Urinary bladder (tissue), 4 donors: ENCODE results near the gene NCEH1. TPM values are rescaled to one million over a fixed set of nuclear protein-coding genes. Genes with fewer than 3 reads are reported as not detected.

Source experiments
- DNase-seq: peaks from one replicate; pipeline ENCODE4 v3.0.0-alpha.2; 2015; ENCODE audit errors: extremely low spot score
- H3K27ac ChIP-seq: one replicate; pipeline ENCODE4 v1.5.1; 2013; ENCODE audit warnings: low read depth, mild to moderate bottlenecking, moderate library complexity
- H3K36me3 ChIP-seq: one replicate; pipeline ENCODE4 v1.6.1; 2013; ENCODE audit warnings: mild to moderate bottlenecking, moderate library complexity; ENCODE audit not compliant: insufficient read depth
- H3K4me1 ChIP-seq: one replicate; pipeline ENCODE4 v1.6.1; 2013; ENCODE audit warnings: mild to moderate bottlenecking, moderate library complexity; ENCODE audit not compliant: insufficient read depth
- H3K4me3 ChIP-seq: one replicate; pipeline ENCODE4 v1.5.1; 2013; ENCODE audit warnings: low read depth, low read length
- WGBS: extraction: QIAGEN DNeasy Blood & Tissue Kit; methylation state at CpG from one replicate; pipeline ENCODE4 v1.1.7; 2013; 5-methylcytosine and 5-hydroxymethylcytosine counted together
- polyA plus RNA-seq: library from polyadenylated mRNA; stranded (reverse); fragments of 200-250 nt; gene quantifications from one replicate; pipeline ENCODE4 v1.2.3, GENCODE V29; 2013
- total RNA-seq: library from RNA; depleted of rRNA; stranded (reverse); fragments of >200 nt; gene quantifications from one replicate; pipeline ENCODE4 v1.2.3, GENCODE V29; 2014
- donor health status: healthy with polysubstance abuse.
- donor health status: healthy.

NCEH1 gene
- total and polyA plus RNA-seq, 2 donors, result 2.8 to 8.9 TPM

- no peak for DNase-seq
- WGBS, result 96% methylated on average over 6 of the region's 6 CpGs
- H3K4me1 ChIP-seq, result no peaks in the 10 kb centered on the region
Observed at GRCh38 chr3:172617013-172617706, 93.7 kb downstream of the NCEH1 start.

GRCh38 chr3:172616031-172616461, 94.8 kb downstream of the NCEH1 start:
- no peaks in the 10 kb centered on the region for H3K36me3 ChIP-seq
- 53% methylated on average over 1 of the region's 1 CpG for WGBS

More at GRCh38 chr3:172617013-172617706, 93.7 kb downstream of the NCEH1 start:
- H3K4me3 ChIP-seq, result no peak overlapping the region
- H3K36me3 ChIP-seq, result no peaks in the 10 kb centered on the region
- H3K27ac ChIP-seq, result no peak overlapping the region

GRCh38 chr3:172615296-172615695, 95.6 kb downstream of the NCEH1 start:
- Histone ChIP-seq H3K27ac (no peak overlapping the region), H3K36me3 (no peaks in the 10 kb centered on the region), H3K4me1 (no peaks in the 10 kb centered on the region), H3K4me3 (no peak overlapping the region)
- no peak for DNase-seq
- 88% methylated on average over 5 of the region's 5 CpGs for WGBS

More at GRCh38 chr3:172616031-172616461, 94.8 kb downstream of the NCEH1 start:
- H3K27ac ChIP-seq, result no peak overlapping the region
- DNase-seq, result no peak
- H3K4me1 ChIP-seq, result no peaks in the 10 kb centered on the region
- no peak overlapping the region for H3K4me3 ChIP-seq

- Histone ChIP-seq H3K4me3 (no peak overlapping the region), H3K36me3 (no peaks in the 10 kb centered on the region), H3K4me1 (no peaks in the 10 kb centered on the region), H3K27ac (no peak overlapping the region)
- DNase-seq, result no peak
- 96% methylated on average over 7 of the region's 7 CpGs for WGBS
Observed at GRCh38 chr3:172614340-172615274, 96.3 kb downstream of the NCEH1 start.

- WGBS, result 93% methylated on average over 2 of the region's 2 CpGs
- H3K4me1 ChIP-seq, result no peaks in the 10 kb centered on the region
- DNase-seq, result no peak
- no peaks in the 10 kb centered on the region for H3K36me3 ChIP-seq
- no peak overlapping the region for H3K4me3 ChIP-seq
- no peak overlapping the region for H3K27ac ChIP-seq
Observed at GRCh38 chr3:172613845-172614244, 97.0 kb downstream of the NCEH1 start.

- Histone ChIP-seq H3K36me3 (no peaks in the 10 kb centered on the region), H3K4me1 (no peaks in the 10 kb centered on the region), H3K27ac (no peak overlapping the region), H3K4me3 (no peak overlapping the region)
- WGBS, result 98% methylated on average over 6 of the region's 6 CpGs
- DNase-seq, result no peak
Observed at GRCh38 chr3:172612871-172613678, 97.8 kb downstream of the NCEH1 start.

GRCh38 chr3:172609750-172610149, 101.1 kb downstream of the NCEH1 start:
- H3K4me1 ChIP-seq, result no peaks in the 10 kb centered on the region
- H3K36me3 ChIP-seq, result no peaks in the 10 kb centered on the region
- WGBS, result 96% methylated on average over 6 of the region's 6 CpGs
- H3K4me3 ChIP-seq, result no peak overlapping the region
- DNase-seq, result no peak
- no peak overlapping the region for H3K27ac ChIP-seq

- H3K36me3 ChIP-seq, result no peaks in the 10 kb centered on the region
- H3K27ac ChIP-seq, result no peak overlapping the region
- H3K4me3 ChIP-seq, result no peak overlapping the region
- WGBS, result 37% methylated on average over 2 of the region's 2 CpGs
- H3K4me1 ChIP-seq, result no peaks in the 10 kb centered on the region
- no peak for DNase-seq
Observed at GRCh38 chr3:172608575-172608974, 102.3 kb downstream of the NCEH1 start.

- H3K27ac ChIP-seq, result no peak overlapping the region
- no peak overlapping the region for H3K4me3 ChIP-seq
- WGBS, result 47% methylated on average over 2 of the region's 2 CpGs
- H3K4me1 ChIP-seq, result no peaks in the 10 kb centered on the region
- no peak for DNase-seq
- H3K36me3 ChIP-seq, result no peaks in the 10 kb centered on the region
Observed at GRCh38 chr3:172607305-172608121, 103.4 kb downstream of the NCEH1 start.

- DNase-seq, result no peak
- 92% methylated on average over 5 of the region's 5 CpGs for WGBS
- no peak overlapping the region for H3K27ac ChIP-seq
- H3K4me3 ChIP-seq, result no peak overlapping the region
- no peaks in the 10 kb centered on the region for H3K36me3 ChIP-seq
- no peaks in the 10 kb centered on the region for H3K4me1 ChIP-seq
Observed at GRCh38 chr3:172606021-172606420, 104.8 kb downstream of the NCEH1 start.

GRCh38 chr3:172604895-172605646, 105.8 kb downstream of the NCEH1 start:
- H3K27ac ChIP-seq, result no peak overlapping the region
- DNase-seq, result no peak
- H3K4me3 ChIP-seq, result no peak overlapping the region
- 85% methylated on average over 3 of the region's 3 CpGs for WGBS
- no peaks in the 10 kb centered on the region for H3K4me1 ChIP-seq
- no peaks in the 10 kb centered on the region for H3K36me3 ChIP-seq

GRCh38 chr3:172601066-172601832, 109.6 kb downstream of the NCEH1 start:
- no peaks in the 10 kb centered on the region for H3K36me3 ChIP-seq
- no peak for DNase-seq
- no peaks in the 10 kb centered on the region for H3K4me1 ChIP-seq
- no peak overlapping the region for H3K27ac ChIP-seq
- WGBS, result 92% methylated on average over 3 of the region's 3 CpGs
- H3K4me3 ChIP-seq, result no peak overlapping the region
